WTC11 (cell line): ENCODE results near the gene EXOC1. TPM values are rescaled to one million over a fixed set of nuclear protein-coding genes. Genes with fewer than 3 reads are reported as not detected.

Experiments
- CREB1 ChIP-seq: sonication (generic); formaldehyde crosslinking; IDR thresholded peaks from 2 replicates; pipeline ENCODE4 v1.8.0; 2023; ENCODE audit warnings: mild to moderate bottlenecking, missing genetic modification reagents
- ELF4 ChIP-seq: sonication (generic); formaldehyde crosslinking; IDR thresholded peaks from 2 replicates; pipeline ENCODE4 v1.8.1; 2022; ENCODE audit warnings: low read depth, mild to moderate bottlenecking, moderate library complexity, missing genetic modification reagents
- EMX1 ChIP-seq: fragments of 250-450 bp; sonication (Bioruptor Pico); IDR thresholded peaks from 2 replicates; pipeline ENCODE4 v1.8.0; 2021; ENCODE audit warnings: mild to moderate bottlenecking
- GABPB1 ChIP-seq: sonication (generic); formaldehyde crosslinking; IDR thresholded peaks from 2 replicates; pipeline ENCODE4 v1.8.1; 2023; ENCODE audit warnings: mild to moderate bottlenecking, missing genetic modification reagents
- NR3C1 ChIP-seq: sonication (generic); formaldehyde crosslinking; conservative IDR thresholded peaks from 2 replicates; pipeline ENCODE4 v1.8.1; 2023; ENCODE audit warnings: low read depth, mild to moderate bottlenecking, missing genetic modification reagents
- RORB ChIP-seq: fragments of 250-450 bp; sonication (Bioruptor Pico); IDR thresholded peaks from 2 replicates; pipeline ENCODE4 v1.9.0; 2021; ENCODE audit warnings: mild to moderate bottlenecking
- TEAD4 ChIP-seq: sonication (generic); formaldehyde crosslinking; IDR thresholded peaks from 2 replicates; pipeline ENCODE4 v1.8.0; 2022; ENCODE audit warnings: mild to moderate bottlenecking, missing genetic modification reagents
- ZNF121 ChIP-seq: sonication (generic); formaldehyde crosslinking; IDR thresholded peaks from 2 replicates; pipeline ENCODE4 v1.8.0; 2023; ENCODE audit warnings: missing genetic modification reagents
- ZNF396 ChIP-seq: fragments of 250-450 bp; sonication (Bioruptor Pico); IDR thresholded peaks from 2 replicates; pipeline ENCODE4 v1.8.0; 2021; ENCODE audit warnings: mild to moderate bottlenecking, moderate library complexity, borderline replicate concordance
- total RNA-seq: library from RNA; stranded (reverse); gene quantifications from 3 replicates; pipeline ENCODE4 v1.2.3, GENCODE V29; 2021
- TF ChIP-seq, protein P1 (sequence below): sonication (generic); formaldehyde crosslinking; IDR thresholded peaks from 2 replicates; pipeline ENCODE4 v1.8.1; 2023; ENCODE audit warnings: mild to moderate bottlenecking, missing genetic modification reagents, borderline replicate concordance
- TF ChIP-seq, protein P2 (sequence below): sonication (generic); formaldehyde crosslinking; IDR thresholded peaks from 2 replicates; pipeline ENCODE4 v1.8.0; 2022; ENCODE audit warnings: mild to moderate bottlenecking, missing genetic modification reagents
- TF ChIP-seq, protein P3 (sequence below): sonication (generic); formaldehyde crosslinking; IDR thresholded peaks from 2 replicates; pipeline ENCODE4 v1.8.1; 2023; ENCODE audit warnings: mild to moderate bottlenecking, moderate library complexity, missing genetic modification reagents
- TF ChIP-seq, protein P4 (sequence below): sonication (generic); formaldehyde crosslinking; IDR thresholded peaks from 2 replicates; pipeline ENCODE4 v1.8.1; 2022; ENCODE audit warnings: missing genetic modification reagents, borderline replicate concordance
- TF ChIP-seq, protein P5 (sequence below): fragments of 250-450 bp; sonication (Bioruptor Pico); conservative IDR thresholded peaks from 2 replicates; pipeline ENCODE4 v1.9.0; 2021; ENCODE audit warnings: mild to moderate bottlenecking
- TF ChIP-seq, protein P6 (sequence below): fragments of 250-450 bp; sonication (Bioruptor Pico); IDR thresholded peaks from 2 replicates; pipeline ENCODE4 v1.9.0; 2021; ENCODE audit warnings: moderate library complexity, mild to moderate bottlenecking, inconsistent platforms, borderline replicate concordance

EXOC1 gene
- total RNA-seq, 1 experiment from 2014 or later, result 19.0 TPM

DNA sequence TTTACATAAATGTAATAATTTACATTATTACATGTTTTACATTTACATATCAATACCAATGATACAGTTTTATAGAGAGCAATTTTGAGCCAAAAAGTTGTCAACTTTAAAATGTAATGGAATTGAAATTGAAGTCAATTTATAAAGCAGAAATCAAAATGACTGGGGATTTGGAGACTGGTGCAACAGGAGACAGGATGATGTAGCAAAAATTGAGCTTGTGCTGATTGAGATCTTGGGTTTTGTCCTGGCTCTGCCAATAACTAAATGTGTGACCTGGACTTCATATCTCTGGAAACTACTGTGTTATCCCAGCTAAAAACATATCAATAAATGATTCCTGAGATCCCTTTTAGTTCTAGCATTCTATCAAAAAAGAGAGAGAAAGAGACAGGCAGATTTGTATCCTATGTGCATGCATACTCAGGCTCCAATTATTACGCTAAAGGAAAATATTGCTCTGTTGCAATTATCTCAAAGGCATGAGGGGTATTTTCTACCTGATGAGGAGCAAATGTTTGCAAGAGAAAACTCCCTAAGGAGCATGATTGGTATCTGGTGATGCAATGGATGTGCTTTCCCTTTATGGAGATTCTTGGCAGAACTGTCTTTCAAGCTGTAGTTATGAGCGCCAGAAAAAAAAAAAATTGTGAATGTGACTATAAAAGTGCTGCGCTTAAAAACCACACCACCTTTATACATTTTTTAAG is 19.2 kb upstream of the EXOC1 start (continued):
- TF ChIP-seq, protein P1, sequence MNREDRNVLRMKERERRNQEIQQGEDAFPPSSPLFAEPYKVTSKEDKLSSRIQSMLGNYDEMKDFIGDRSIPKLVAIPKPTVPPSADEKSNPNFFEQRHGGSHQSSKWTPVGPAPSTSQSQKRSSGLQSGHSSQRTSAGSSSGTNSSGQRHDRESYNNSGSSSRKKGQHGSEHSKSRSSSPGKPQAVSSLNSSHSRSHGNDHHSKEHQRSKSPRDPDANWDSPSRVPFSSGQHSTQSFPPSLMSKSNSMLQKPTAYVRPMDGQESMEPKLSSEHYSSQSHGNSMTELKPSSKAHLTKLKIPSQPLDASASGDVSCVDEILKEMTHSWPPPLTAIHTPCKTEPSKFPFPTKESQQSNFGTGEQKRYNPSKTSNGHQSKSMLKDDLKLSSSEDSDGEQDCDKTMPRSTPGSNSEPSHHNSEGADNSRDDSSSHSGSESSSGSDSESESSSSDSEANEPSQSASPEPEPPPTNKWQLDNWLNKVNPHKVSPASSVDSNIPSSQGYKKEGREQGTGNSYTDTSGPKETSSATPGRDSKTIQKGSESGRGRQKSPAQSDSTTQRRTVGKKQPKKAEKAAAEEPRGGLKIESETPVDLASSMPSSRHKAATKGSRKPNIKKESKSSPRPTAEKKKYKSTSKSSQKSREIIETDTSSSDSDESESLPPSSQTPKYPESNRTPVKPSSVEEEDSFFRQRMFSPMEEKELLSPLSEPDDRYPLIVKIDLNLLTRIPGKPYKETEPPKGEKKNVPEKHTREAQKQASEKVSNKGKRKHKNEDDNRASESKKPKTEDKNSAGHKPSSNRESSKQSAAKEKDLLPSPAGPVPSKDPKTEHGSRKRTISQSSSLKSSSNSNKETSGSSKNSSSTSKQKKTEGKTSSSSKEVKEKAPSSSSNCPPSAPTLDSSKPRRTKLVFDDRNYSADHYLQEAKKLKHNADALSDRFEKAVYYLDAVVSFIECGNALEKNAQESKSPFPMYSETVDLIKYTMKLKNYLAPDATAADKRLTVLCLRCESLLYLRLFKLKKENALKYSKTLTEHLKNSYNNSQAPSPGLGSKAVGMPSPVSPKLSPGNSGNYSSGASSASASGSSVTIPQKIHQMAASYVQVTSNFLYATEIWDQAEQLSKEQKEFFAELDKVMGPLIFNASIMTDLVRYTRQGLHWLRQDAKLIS, result no peak
- TF ChIP-seq ELF4 (CRISPR knock-in tag), result no peak
- TF ChIP-seq EMX1 (CRISPR knock-in tag), result no peak
- TF ChIP-seq, protein P2, sequence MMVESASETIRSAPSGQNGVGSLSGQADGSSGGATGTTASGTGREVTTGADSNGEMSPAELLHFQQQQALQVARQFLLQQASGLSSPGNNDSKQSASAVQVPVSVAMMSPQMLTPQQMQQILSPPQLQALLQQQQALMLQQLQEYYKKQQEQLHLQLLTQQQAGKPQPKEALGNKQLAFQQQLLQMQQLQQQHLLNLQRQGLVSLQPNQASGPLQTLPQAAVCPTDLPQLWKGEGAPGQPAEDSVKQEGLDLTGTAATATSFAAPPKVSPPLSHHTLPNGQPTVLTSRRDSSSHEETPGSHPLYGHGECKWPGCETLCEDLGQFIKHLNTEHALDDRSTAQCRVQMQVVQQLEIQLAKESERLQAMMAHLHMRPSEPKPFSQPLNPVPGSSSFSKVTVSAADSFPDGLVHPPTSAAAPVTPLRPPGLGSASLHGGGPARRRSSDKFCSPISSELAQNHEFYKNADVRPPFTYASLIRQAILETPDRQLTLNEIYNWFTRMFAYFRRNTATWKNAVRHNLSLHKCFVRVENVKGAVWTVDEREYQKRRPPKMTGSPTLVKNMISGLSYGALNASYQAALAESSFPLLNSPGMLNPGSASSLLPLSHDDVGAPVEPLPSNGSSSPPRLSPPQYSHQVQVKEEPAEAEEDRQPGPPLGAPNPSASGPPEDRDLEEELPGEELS, result no peak
- TF ChIP-seq, protein P3, sequence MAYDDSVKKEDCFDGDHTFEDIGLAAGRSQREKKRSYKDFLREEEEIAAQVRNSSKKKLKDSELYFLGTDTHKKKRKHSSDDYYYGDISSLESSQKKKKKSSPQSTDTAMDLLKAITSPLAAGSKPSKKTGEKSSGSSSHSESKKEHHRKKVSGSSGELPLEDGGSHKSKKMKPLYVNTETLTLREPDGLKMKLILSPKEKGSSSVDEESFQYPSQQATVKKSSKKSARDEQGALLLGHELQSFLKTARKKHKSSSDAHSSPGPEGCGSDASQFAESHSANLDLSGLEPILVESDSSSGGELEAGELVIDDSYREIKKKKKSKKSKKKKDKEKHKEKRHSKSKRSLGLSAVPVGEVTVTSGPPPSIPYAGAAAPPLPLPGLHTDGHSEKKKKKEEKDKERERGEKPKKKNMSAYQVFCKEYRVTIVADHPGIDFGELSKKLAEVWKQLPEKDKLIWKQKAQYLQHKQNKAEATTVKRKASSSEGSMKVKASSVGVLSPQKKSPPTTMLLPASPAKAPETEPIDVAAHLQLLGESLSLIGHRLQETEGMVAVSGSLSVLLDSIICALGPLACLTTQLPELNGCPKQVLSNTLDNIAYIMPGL (CRISPR knock-in tag), result no peak
- no peak for TF ChIP-seq ZNF396 (CRISPR knock-in tag)
- no peak for TF ChIP-seq RORB (CRISPR knock-in tag)
- no peak for TF ChIP-seq ZNF121 (CRISPR knock-in tag)
- TF ChIP-seq CREB1 (CRISPR knock-in tag), result no peak
- TF ChIP-seq, protein P4, sequence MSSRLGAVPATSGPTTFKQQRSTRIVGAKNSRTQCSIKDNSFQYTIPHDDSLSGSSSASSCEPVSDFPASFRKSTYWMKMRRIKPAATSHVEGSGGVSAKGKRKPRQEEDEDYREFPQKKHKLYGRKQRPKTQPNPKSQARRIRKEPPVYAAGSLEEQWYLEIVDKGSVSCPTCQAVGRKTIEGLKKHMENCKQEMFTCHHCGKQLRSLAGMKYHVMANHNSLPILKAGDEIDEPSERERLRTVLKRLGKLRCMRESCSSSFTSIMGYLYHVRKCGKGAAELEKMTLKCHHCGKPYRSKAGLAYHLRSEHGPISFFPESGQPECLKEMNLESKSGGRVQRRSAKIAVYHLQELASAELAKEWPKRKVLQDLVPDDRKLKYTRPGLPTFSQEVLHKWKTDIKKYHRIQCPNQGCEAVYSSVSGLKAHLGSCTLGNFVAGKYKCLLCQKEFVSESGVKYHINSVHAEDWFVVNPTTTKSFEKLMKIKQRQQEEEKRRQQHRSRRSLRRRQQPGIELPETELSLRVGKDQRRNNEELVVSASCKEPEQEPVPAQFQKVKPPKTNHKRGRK (CRISPR knock-in tag), result no peak
- no peak for TF ChIP-seq TEAD4
- TF ChIP-seq, protein P5, sequence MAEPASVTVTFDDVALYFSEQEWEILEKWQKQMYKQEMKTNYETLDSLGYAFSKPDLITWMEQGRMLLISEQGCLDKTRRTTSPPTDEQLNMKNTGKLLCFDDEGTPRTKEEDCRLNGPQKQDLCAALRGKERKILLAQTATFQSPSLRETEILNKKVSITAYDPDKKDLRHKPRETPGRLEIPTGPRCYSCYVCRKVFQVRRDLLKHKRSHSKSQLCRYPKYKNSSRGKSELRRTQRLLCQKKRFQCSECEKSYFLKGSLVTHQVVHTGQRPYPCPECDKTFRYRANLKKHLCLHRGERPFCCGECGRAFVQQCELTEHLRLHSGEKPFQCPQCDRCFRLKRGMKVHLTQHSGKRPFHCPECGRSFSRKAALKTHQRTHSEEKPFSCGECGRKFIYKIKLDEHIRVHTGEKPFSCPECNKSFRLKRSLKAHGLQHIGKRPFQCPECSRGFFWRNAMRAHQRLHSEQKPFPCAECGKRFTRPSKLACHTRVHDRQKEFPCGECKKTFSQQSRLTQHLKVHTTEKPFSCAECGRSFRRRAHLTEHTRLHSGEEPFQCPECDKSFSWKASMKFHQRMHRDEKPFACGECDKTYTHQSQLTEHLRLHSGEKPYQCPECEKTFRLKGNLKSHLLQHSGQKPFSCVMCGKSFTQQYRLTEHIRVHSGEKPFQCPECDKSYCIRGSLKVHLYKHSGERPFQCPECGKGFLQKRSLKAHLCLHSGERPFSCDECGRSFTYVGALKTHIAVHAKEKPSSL (CRISPR knock-in tag), result no peak
- no peak for TF ChIP-seq NR3C1 (CRISPR knock-in tag)
- no peak for TF ChIP-seq GABPB1 (CRISPR knock-in tag)
- TF ChIP-seq, protein P6, sequence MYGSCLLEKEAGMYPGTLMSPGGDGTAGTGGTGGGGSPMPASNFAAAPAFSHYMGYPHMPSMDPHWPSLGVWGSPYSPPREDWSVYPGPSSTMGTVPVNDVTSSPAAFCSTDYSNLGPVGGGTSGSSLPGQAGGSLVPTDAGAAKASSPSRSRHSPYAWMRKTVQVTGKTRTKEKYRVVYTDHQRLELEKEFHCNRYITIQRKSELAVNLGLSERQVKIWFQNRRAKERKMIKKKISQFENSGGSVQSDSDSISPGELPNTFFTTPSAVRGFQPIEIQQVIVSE (CRISPR knock-in tag), result no peak
